Cardiac fibroblast (primary cell): Measurements from ENCODE around the gene TOP2B.
A peak's percentile ranks its signal among the peaks of the same experiment; 100 is the strongest.

Source experiments
- DNase-seq, 2 donors: peaks; one replicate each; pipeline versions ENCODE4 v3.0.0 to v3.0.0-alpha.2; 2010; ENCODE audit warnings: low read depth in 2 of 2
- H3K4me3 ChIP-seq, 2 donors: replicated peaks in 1 of 2; 1 replicate in 1 of 2; 2 replicates in 1 of 2; pipeline ENCODE4 v1.5.1; 2011; ENCODE audit warnings: low read depth in 2 of 2, low read length in 2 of 2, mild to moderate bottlenecking in 2 of 2, moderate library complexity in 1 of 2
- CTCF ChIP-seq: IDR thresholded peaks from one replicate; pipeline ENCODE4 v1.5.1; 2011; ENCODE audit warnings: low read depth, mild to moderate bottlenecking, low read length, inconsistent platforms

Gene TOP2B

DNA sequence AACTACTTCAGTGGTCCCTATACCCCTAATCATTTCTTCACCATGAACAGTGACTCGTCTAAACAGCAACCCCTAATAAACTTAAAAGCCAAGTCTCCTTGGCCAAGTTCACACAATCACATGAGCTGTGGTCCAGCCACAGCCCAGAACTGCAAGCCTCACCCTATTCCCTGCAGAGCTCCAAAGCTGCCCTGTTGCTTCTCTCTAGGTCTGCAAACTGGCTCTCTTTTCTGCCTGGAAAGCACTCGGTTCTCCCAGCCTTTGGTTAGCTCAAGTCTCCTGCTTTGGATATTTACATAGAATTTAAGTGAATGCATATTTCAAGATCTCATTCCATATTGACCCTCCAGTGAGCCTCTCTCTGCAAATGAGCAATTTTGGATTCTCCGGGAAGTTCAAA lies 107.0 kb downstream of the TOP2B start:
- peak; percentile 17 to 18 for DNase-seq
- no peak for TF ChIP-seq CTCF
- H3K4me3 ChIP-seq: no peak overlapping the region

GRCh38 chr3:25556447-25556846 lies 108.3 kb downstream of the TOP2B start:
- DNase-seq: peak in 1 of 2 donors; percentile 19
- no peak for TF ChIP-seq CTCF
- no peak overlapping the region for H3K4me3 ChIP-seq

DNA sequence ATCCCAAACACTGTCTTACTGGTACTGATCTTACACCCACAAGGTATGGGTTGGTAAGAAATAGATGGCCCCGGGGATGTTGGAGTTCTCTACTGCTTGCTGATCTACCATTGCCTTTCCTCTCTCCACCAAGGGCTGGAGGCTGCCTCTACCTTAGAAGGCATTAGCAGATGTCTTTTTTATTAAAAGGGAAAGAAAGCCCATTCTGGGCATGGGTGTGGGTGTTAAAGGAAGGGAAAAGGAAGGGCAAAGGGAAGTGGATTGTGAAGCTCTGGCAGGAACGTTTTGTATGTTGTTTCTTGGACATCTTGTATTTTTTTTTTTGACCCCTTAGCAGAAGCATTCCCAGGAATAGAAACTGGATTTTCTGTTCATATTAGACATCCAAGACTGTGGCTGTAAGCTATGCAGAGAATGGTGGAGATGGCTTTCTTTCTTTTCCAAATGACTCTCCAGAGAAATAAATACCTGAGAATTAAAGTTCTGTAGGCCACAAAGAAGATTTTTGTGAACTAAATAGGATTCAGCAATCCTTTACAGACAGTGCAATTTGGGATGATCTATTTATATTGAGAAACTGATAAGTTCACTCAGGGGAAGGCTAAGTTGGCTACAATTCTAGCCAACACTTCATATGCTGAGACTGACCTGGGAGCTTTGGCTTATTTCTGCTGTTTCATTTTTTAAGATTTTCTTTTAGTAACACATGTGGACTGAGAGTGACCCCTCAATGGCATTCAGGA lies 108.8 kb downstream of the TOP2B start:
- TF ChIP-seq CTCF: no peak
- no peak overlapping the region for H3K4me3 ChIP-seq
- DNase-seq: no peak

DNA sequence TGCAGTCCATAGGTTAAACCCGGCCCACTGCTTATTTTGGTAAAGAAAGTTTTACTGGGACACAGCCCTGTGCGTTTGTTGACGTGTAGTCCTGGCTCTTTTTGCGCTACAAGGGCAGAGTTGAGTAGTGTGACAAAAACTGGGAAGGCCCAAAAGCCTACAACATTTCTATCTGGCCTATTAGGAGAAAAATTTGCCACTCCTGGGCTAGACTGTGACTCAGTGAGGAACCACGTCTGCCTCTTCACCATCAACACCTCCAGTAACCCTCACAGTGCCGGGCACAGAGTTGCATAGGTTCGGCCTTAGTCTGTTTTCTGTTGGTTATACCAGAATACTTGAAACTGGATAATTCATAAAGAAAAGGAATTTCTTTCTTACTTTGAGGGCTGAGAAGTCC lies 110.3 kb downstream of the TOP2B start:
- H3K4me3 ChIP-seq: no peak overlapping the region
- DNase-seq: no peak
- TF ChIP-seq CTCF: no peak

- H3K4me3 ChIP-seq: no peak overlapping the region
- no peak for TF ChIP-seq CTCF
- no peak for DNase-seq
Observed at GRCh38 chr3:25552251-25552650, 112.5 kb downstream of the TOP2B start.

DNA sequence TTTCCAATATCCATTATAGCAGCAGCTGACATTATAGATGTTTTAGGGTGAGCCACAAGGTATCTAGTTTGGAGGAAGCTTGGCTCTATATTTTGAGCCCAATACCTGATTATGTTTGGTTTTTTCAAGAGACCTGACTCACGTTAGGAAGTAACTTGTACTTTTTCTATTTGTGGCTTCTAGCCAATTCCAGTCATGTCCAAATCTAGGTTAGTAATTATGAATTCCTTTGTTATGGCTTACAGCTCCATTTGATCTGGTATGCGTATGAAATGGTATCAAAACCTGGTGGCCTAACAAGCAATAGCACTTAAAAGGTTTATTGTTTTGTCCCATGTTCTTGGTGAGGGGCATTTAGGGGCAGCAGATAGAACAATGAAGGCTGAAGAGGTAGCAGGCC lies 115.9 kb downstream of the TOP2B start:
- no peak overlapping the region for H3K4me3 ChIP-seq
- TF ChIP-seq CTCF: no peak
- peak in 1 of 2 donors; percentile 66 for DNase-seq
